Dermis microvascular lymphatic vessel endothelial cell (primary cell): ENCODE data around the gene RUNDC3A. TPM values are rescaled to one million over a fixed set of nuclear protein-coding genes. Genes with fewer than 3 reads are reported as not detected.

ENCODE experiments used
- DNase-seq, 2 donors: peaks; one replicate each; pipeline versions ENCODE4 v3.0.0 to v3.0.0-alpha.2; 2010; ENCODE audit warnings: low read depth in 2 of 2
- total RNA-seq: library from RNA; depleted of rRNA; stranded (reverse); fragments of >200 nt; gene quantifications from 2 replicates; pipeline ENCODE4 v1.2.1, GENCODE V29; 2014

The RUNDC3A gene
- total RNA-seq, 1 donor from 2014 or later = 0.13 TPM

DNA sequence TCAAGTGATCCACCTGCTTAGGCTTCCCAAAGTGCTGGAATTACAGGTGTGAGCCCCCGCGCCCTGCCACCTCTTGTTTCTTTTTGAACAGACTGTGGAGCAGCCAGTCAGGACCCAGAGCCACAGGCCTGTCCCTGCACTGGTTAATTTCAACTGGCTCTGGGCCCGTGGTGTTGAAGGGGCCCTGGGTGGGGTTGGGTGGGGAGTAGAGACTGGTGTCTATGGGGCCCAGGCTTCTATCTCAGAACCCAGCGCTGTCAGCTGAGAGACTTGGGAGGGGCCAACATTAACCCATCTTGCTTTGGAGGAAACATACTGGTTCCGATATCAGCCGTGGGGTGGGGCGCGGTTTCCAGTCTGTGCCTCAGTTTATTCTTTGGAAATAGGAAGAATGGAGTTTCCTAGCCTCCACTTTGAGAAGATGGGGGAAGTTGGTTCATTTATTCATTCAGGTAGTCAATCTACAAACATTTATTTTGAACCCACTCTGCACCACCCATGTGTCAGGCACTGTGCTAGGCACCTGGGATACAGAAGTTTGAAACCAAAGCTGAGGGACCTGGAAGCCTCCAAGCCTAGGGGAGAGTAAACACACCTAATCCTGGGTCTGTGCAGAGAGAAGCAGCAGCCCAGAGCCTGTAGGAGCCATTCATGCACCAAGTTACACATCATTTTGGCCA, 24.9 kb upstream of the RUNDC3A start:
- DNase-seq = no peak

DNA sequence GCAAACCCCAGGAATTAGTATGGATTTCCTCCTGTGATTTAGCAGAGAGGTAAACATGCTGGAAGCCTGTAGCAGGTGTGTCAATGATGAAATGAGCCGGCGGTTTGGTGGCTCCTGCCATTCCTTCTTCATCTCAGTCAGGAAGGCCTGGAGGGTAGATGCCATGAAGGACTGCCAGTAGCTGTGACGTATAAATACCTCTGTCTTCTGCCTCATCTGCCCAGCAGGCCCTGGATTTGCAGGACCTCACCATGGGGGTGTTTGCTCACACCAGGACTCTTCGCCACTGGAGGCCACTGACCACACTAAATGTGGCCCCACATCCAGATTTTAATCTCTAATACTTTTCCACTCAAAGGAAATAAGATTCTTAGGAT, 24.4 kb upstream of the RUNDC3A start:
- no peak for DNase-seq

- no peak for DNase-seq
Observed at GRCh38 chr17:44287651-44288050, 20.8 kb upstream of the RUNDC3A start.

DNA sequence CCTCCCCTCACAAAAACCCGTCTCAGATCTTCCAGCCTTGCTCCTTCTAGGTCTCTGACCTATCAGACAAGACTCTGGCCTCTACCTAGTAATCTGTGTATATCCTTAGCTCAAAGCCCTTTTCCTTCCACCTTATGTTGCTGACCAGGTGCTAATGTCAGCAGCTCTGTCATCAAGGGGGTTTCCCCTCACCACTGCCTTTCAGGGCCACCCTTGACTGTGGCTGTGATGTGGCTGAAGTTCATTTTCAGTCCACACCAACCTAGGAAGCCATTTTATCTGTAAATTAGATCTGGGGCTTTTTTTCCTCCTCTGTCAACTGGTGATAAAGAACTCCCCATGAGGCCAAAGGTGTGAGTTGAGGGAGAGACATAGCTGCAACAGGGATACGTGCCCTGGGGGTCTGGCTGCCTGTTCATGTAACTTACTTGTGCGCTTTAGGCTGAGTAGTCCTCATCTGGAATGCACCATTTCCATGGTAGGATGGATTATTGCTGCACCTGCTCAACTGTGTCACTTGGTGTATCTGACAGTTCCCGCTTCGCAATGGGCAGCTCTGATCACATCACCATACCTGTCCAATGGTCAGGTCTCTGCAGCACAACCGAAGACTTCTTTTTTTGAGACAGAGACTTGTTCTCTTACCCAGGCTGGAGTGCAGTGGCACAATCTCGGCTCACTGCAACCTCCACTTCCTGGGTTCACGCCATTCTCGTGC, 14.7 kb upstream of the RUNDC3A start:
- no peak for DNase-seq

- DNase-seq = no peak
Observed at GRCh38 chr17:44297975-44298374, 10.4 kb upstream of the RUNDC3A start.

DNA sequence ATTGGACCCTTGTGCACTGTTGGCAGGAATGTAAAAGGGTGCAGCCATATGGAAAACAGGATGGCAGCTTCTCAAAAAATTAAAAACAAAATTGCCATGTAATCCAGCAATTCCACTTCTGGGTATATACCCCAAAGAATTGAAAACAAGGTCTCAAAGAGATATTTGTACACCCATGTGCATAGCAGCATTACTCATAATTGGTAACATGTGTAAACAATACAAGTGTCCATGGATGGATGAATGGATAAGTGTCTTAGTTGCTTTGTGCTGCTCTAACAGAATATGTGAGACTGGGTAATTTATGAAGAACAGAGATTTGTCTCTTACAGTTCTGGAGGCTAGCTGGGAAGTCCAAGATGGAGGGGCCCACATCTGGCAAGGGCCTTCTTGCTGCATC, 3.8 kb upstream of the RUNDC3A start:
- DNase-seq = no peak

- DNase-seq = no peak
Observed at GRCh38 chr17:44307387-44308186, 814 bp upstream of the RUNDC3A start.

DNA sequence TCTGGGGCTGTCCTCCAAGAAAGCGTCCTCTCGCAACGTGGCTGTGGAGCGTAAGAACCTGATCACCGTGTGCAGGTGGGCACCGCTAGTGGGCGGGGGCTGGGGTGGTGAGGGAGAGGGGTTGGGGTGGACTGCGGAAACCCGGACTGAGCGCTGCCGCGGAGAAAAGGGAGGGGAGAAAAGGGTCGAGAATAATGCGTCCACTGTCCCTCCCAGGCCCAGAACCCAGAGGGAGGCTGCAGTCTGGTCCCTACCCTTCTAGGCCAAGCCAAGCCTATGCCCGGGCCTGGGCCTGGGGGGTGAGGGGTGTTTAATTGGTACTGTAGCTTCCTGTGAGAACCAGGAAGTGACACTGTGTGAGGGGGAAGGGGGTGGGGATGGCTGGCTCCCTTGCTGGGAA, 464 bp downstream of the RUNDC3A start:
- no peak for DNase-seq

- no peak for DNase-seq
Observed at GRCh38 chr17:44309472-44309871, 1.1 kb downstream of the RUNDC3A start.

DNA sequence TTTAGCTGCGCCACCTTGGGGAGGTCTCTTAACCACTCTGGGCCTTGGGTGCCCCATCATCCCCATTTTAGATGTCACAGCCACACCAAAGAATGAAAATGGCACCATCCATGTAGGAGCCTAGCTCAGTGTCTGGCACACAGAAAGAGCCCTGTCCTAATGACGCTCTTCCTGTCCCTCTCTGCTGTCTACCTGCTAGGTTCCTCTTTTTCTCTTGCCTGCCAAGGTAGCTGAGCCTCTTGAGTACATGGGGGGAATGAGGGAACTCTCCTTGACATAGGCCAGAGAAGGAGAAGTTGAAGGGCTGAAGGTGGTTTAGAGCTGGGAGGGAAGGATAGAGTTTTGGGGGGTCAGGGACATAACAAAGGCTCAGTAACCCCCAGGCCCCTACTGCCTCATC, 1.8 kb downstream of the RUNDC3A start:
- no peak for DNase-seq

DNA sequence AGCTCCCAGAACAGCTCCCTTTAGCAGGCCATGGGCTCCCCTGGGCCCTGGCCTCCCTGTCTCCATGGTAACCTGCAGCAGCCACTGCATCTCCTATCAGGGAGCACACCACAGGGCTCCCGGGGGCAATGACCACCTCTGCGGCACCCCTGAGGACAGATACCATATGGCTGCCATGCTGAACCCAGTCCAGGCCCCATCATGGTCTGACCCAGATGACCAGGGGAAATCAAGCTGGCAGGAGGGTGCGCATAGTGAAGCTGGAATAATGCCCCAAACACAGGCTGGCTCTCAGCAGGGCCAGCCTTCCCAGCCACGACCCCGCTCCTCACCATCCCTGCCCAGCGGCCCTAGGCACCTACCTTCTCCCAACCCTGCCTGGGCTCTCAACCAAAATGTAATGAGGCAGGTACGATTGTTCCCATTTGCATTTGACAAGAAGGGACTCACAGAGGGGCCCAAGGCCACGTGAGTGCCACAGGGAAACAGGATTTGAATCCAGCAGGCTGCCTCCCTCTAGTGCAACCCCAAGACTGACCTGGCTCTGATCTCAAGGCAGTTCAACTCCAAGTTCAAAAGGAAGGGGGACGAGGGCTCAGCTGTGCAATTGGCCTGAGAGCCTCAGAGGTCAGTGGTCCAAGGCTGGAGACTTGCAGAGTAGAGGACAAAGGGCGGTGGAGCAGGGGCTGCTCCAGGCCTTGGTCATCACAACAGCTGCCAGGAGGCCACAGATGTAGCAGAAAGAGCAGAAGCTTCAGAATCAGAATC, 2.4 kb downstream of the RUNDC3A start:
- no peak for DNase-seq

- no peak for DNase-seq
Observed at GRCh38 chr17:44311562-44312181, 3.3 kb downstream of the RUNDC3A start.

- no peak for DNase-seq
Observed at GRCh38 chr17:44312396-44313104, 4.1 kb downstream of the RUNDC3A start.

GRCh38 chr17:44314031-44314430, 5.6 kb downstream of the RUNDC3A start:
- no peak for DNase-seq

DNA sequence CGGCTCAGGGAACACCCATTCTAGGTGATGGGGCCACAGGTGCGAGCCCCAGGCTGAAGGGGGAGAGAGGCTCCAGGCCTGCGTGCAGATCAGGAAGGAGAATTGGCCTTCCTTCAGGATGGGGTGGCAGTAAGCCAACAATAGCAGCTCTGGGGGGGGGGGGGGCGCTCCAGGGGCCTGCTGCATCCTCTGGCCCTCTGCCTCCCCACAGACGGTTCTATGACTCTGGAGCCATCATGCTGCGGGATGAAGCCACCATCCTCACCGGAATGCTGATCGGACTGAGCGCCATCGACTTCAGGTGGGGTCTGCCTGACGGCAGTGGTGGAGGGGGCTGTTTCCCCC, 6.1 kb downstream of the RUNDC3A start:
- DNase-seq = no peak

GRCh38 chr17:44314869-44315661, 6.7 kb downstream of the RUNDC3A start:
- DNase-seq = no peak

DNA sequence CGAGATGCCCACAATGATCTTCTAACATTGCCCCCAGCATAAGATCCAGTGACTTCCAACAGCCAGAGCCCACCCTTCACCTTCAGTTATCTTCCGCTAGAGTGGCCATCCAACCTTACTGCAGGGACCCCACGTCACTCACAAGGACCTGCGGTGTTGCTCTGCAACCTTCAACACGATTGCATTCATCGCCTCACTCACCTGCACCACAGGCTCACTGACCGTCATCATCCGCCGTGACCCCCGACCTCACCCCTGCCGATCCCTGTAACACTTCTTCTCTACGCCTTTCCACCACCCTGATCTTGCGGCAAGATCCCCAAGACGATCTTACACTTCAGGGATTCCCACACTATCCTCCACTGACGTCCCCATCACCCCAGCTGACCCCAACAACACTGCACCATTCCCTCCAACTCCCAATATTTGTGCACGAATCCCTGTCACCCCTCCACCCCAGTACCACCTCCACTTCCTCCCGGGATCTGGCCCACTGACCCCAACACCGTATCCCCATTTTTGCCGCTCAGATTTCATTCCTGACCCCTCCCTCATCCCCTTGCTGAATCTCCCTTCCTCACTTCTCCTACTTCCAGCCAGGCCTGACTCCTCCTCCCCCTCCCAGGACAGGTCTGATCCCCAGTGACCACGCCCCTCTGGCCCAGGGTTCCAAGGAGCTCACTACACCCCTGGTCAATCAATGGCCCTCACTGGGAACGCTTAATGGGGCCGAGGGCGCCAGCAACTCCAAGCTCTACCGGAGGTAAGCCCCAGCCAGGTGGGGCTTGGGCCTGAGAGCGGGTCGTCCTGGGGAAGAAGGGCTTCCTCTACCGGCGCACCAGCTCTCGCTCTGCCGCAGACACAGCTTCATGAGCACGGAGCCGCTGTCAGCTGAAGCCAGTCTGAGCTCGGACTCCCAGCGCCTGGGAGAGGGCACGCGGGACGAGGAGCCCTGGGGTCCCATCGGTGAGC, 7.6 kb downstream of the RUNDC3A start:
- DNase-seq = no peak

DNA sequence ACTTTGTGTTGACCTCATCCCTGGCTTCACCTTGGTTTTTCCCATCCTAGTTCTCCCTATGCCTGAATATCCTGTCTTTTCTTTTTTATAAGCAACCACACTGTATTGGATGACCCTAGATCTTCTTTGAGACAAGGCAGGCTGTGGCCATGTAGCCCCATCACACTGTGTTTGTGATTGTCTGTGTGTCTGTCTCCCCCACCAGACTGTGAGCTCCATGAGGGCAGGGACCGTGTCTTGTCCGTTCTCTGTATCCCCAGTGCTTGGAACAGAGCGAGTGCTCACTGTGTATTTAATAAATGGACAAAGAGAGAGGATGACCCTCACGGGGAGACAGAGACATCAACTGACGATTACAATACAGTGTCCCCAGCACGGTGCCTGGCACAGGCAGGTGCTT, 9.1 kb downstream of the RUNDC3A start:
- no peak for DNase-seq
